ENCODE results near the gene LRRC51. TPM values are rescaled to one million over a fixed set of nuclear protein-coding genes. Genes with fewer than 3 reads are reported as not detected.

The LRRC51 gene
- polyA plus RNA-seq, 3 donors, result 1.3 to 1.9 (median 1.6) TPM

- H3K36me3 Mint-ChIP-seq, result peaks cover 38% of the 10 kb centered on the region in 2 donors
- no peak overlapping the region for H3K4me3 ChIP-seq (replicated peaks in 1 of 3; ENCODE audit: low read depth in 2 of 3, low read length in 3 of 3)
- peaks cover 22 to 46% of the 10 kb centered on the region in 2 donors for H3K36me3 ChIP-seq (replicated peaks in 1 of 2; ENCODE audit: control insufficient read depth in 1 of 2, insufficient read depth in 2 of 2, low read length in 2 of 2)
- peaks cover 4% of the 10 kb centered on the region for H4K20me1 ChIP-seq (ENCODE audit: insufficient read depth, low read length)
- H3K4me1 ChIP-seq (ENCODE audit: control insufficient read depth in 1 of 2, insufficient read depth in 2 of 2, low read length in 2 of 2), result peaks cover 20 to 25% of the 10 kb centered on the region in 2 donors
- DNase-seq, result no peak
- H3K9me3 ChIP-seq (replicated peaks in 1 of 2; ENCODE audit: control insufficient read depth in 1 of 2, insufficient read depth in 1 of 2, low read length in 2 of 2), result no peaks in the 10 kb centered on the region
- H3K9me3 Mint-ChIP-seq, result no peaks in the 10 kb centered on the region
- TF ChIP-seq, protein P1, sequence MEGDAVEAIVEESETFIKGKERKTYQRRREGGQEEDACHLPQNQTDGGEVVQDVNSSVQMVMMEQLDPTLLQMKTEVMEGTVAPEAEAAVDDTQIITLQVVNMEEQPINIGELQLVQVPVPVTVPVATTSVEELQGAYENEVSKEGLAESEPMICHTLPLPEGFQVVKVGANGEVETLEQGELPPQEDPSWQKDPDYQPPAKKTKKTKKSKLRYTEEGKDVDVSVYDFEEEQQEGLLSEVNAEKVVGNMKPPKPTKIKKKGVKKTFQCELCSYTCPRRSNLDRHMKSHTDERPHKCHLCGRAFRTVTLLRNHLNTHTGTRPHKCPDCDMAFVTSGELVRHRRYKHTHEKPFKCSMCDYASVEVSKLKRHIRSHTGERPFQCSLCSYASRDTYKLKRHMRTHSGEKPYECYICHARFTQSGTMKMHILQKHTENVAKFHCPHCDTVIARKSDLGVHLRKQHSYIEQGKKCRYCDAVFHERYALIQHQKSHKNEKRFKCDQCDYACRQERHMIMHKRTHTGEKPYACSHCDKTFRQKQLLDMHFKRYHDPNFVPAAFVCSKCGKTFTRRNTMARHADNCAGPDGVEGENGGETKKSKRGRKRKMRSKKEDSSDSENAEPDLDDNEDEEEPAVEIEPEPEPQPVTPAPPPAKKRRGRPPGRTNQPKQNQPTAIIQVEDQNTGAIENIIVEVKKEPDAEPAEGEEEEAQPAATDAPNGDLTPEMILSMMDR (IDR thresholded peaks at IDR 0.05), result no peak
- H3K9ac ChIP-seq (ENCODE audit: insufficient read depth, low read length, poor library complexity, severe bottlenecking), result no peak overlapping the region
- H3K27me3 ChIP-seq (ENCODE audit: control insufficient read depth in 2 of 2, insufficient read depth in 2 of 2, low read length in 2 of 2), result no peaks in the 10 kb centered on the region
- WGBS (ENCODE audit: insufficient coverage), result no CpG with 5 or more reads among the region's 1 CpG
- H2AFZ ChIP-seq (ENCODE audit: insufficient read depth, low read depth, low read length, poor library complexity, severe bottlenecking), result no peak overlapping the region
- H3K79me2 ChIP-seq (ENCODE audit: insufficient read depth, low read length), result peaks cover 9% of the 10 kb centered on the region
- peaks cover 25% of the 10 kb centered on the region for H3K4me1 Mint-ChIP-seq
- H3K27me3 Mint-ChIP-seq (ENCODE audit: low read depth in 3 of 3), result peaks cover 0 to 2% (median 0%) of the 10 kb centered on the region in 3 donors
- no peak overlapping the region for H3K4me2 ChIP-seq (replicated peaks; ENCODE audit: extremely low read depth, low read length, poor library complexity, severe bottlenecking)
- intact Hi-C loops (cut with micrococcal nuclease), result loop anchor here in 1 of 2 donors (5.0 kb wide), 1 partner anchor 58 kb away; no protein-coding TSS in a partner anchor
- H3K4me3 Mint-ChIP-seq, result no peak overlapping the region
- H3K27ac Mint-ChIP-seq, result no peak overlapping the region
- no peak overlapping the region for H3K27ac ChIP-seq (ENCODE audit: low read depth in 1 of 2, low read length in 2 of 2)
These were observed 4.3 kb downstream of the LRRC51 start for GRCh38 chr11:72084965-72085364.

GRCh38 chr11:72085621-72086351 is 5.1 kb downstream of the LRRC51 start:
- TF ChIP-seq, protein P1 (IDR thresholded peaks at IDR 0.05), result no peak
- no CpG with 5 or more reads among the region's 3 CpGs for WGBS (ENCODE audit: insufficient coverage)

More at GRCh38 chr11:72085621-72086351, 5.1 kb downstream of the LRRC51 start:
- no peaks in the 10 kb centered on the region for H3K9me3 ChIP-seq (replicated peaks in 1 of 2; ENCODE audit: control insufficient read depth in 1 of 2, insufficient read depth in 1 of 2, low read length in 2 of 2)
- no peak overlapping the region for H3K4me2 ChIP-seq (replicated peaks; ENCODE audit: extremely low read depth, low read length, poor library complexity, severe bottlenecking)
- no peak overlapping the region for H3K9ac ChIP-seq (ENCODE audit: insufficient read depth, low read length, poor library complexity, severe bottlenecking)
- no peak overlapping the region for H3K4me3 Mint-ChIP-seq
- peaks cover 23 to 25% of the 10 kb centered on the region in 2 donors for H3K4me1 ChIP-seq (ENCODE audit: control insufficient read depth in 1 of 2, insufficient read depth in 2 of 2, low read length in 2 of 2)
- peaks cover 42 to 44% of the 10 kb centered on the region in 2 donors for H3K36me3 Mint-ChIP-seq
- no peaks in the 10 kb centered on the region for H3K9me3 Mint-ChIP-seq
- peaks cover 27 to 55% of the 10 kb centered on the region in 2 donors for H3K36me3 ChIP-seq (replicated peaks in 1 of 2; ENCODE audit: control insufficient read depth in 1 of 2, insufficient read depth in 2 of 2, low read length in 2 of 2)
- peaks cover 24% of the 10 kb centered on the region for H3K4me1 Mint-ChIP-seq
- H3K4me3 ChIP-seq (replicated peaks in 1 of 3; ENCODE audit: low read depth in 2 of 3, low read length in 3 of 3), result no peak overlapping the region
- H3K27ac ChIP-seq (ENCODE audit: low read depth in 1 of 2, low read length in 2 of 2), result no peak overlapping the region
- H3K27me3 Mint-ChIP-seq (ENCODE audit: low read depth in 3 of 3), result peaks cover 0 to 2% (median 0%) of the 10 kb centered on the region in 3 donors
- peaks cover 13% of the 10 kb centered on the region for H4K20me1 ChIP-seq (ENCODE audit: insufficient read depth, low read length)
- no peak for DNase-seq
- intact Hi-C loops (cut with micrococcal nuclease), result loop anchor here in 1 of 2 donors (5.0 kb wide), 1 partner anchor 58 kb away; no protein-coding TSS in a partner anchor
- no peaks in the 10 kb centered on the region for H3K27me3 ChIP-seq (ENCODE audit: control insufficient read depth in 2 of 2, insufficient read depth in 2 of 2, low read length in 2 of 2)
- H3K79me2 ChIP-seq (ENCODE audit: insufficient read depth, low read length), result peaks cover 11% of the 10 kb centered on the region
- no peak overlapping the region for H2AFZ ChIP-seq (ENCODE audit: insufficient read depth, low read depth, low read length, poor library complexity, severe bottlenecking)
- peak overlapping the region in 4 of 7 donors; percentile 39 to 76 (median 56) for H3K27ac Mint-ChIP-seq

All from CD14-positive monocyte (primary cell).